HepG2 (cell line): ENCODE data around the gene NEMF. TPM values are rescaled to one million over a fixed set of nuclear protein-coding genes. Genes with fewer than 3 reads are reported as not detected.

Experiments
- ADNP ChIP-seq: sonication (generic); formaldehyde crosslinking; IDR thresholded peaks from 2 replicates; pipeline ENCODE4 v1.4.0; 2020; ENCODE audit warnings: missing genetic modification reagents
- ATF1 ChIP-seq: IDR thresholded peaks from 2 replicates; pipeline ENCODE4 v1.6.1; 2016; ENCODE audit warnings: mild to moderate bottlenecking, control low read depth
- CBFB ChIP-seq: sonication (generic); formaldehyde crosslinking; IDR thresholded peaks from 2 replicates; pipeline ENCODE4 v1.4.0; 2020; ENCODE audit warnings: missing genetic modification reagents
- EED ChIP-seq: sonication (generic); formaldehyde crosslinking; IDR thresholded peaks from 2 replicates; pipeline ENCODE4 v1.5.0; 2020; ENCODE audit warnings: mild to moderate bottlenecking, missing genetic modification reagents
- GABPA ChIP-seq, 2 experiments: IDR thresholded peaks; 2 replicates each; pipeline ENCODE4 v1.6.1; 2011 to 2016; ENCODE audit warnings: low read depth in 2 of 2, low read length in 1 of 2, missing biosample characterization in 1 of 2, missing genetic modification characterization in 1 of 2
- PRMT3 ChIP-seq: sonication (generic); formaldehyde crosslinking; IDR thresholded peaks from 2 replicates; pipeline ENCODE4 v1.8.1; 2022; ENCODE audit warnings: low read depth, mild to moderate bottlenecking, moderate library complexity, missing genetic modification reagents, borderline replicate concordance
- SOX6 ChIP-seq, 2 experiments: fragments of 450-650 bp in 1 of 2; sonication (generic) in 1 of 2; formaldehyde crosslinking in 1 of 2; IDR thresholded peaks; 2 replicates each; pipeline versions ENCODE4 v1.4.0 to v1.6.1; 2017 to 2020; ENCODE audit warnings: antibody characterized with exemption in 1 of 2, mild to moderate bottlenecking in 1 of 2, missing genetic modification reagents in 1 of 2
- SPEN ChIP-seq: sonication (generic); formaldehyde crosslinking; IDR thresholded peaks from 2 replicates; pipeline ENCODE4 v1.5.1; 2020; ENCODE audit warnings: low read depth, mild to moderate bottlenecking, missing genetic modification reagents
- TAF1 ChIP-seq: sonication (generic); formaldehyde crosslinking; IDR thresholded peaks from 2 replicates; pipeline ENCODE4 v1.4.0; 2020; ENCODE audit warnings: missing genetic modification reagents
- THRA ChIP-seq: sonication (generic); formaldehyde crosslinking; IDR thresholded peaks from 2 replicates; pipeline ENCODE4 v1.4.0; 2020; ENCODE audit warnings: missing genetic modification reagents, borderline replicate concordance
- YY1 ChIP-seq: IDR thresholded peaks from 2 replicates; pipeline ENCODE4 v1.6.1; 2011; ENCODE audit warnings: low read length, low read depth, moderate library complexity, mild to moderate bottlenecking; ENCODE audit not compliant: insufficient read depth, insufficient replicate concordance
- ZC3H4 ChIP-seq: sonication (generic); formaldehyde crosslinking; IDR thresholded peaks from 2 replicates; pipeline ENCODE4 v1.4.0; 2020; ENCODE audit warnings: missing genetic modification reagents, borderline replicate concordance
- ZMYM4 ChIP-seq: sonication (generic); formaldehyde crosslinking; IDR thresholded peaks from 2 replicates; pipeline ENCODE4 v1.8.1; 2023; ENCODE audit warnings: mild to moderate bottlenecking, missing genetic modification reagents
- ZNF543 ChIP-seq: sonication (generic); formaldehyde crosslinking; IDR thresholded peaks from 2 replicates; pipeline ENCODE4 v1.4.0; 2020; ENCODE audit warnings: mild to moderate bottlenecking, missing genetic modification reagents
- ZNF556 ChIP-seq: sonication (generic); formaldehyde crosslinking; IDR thresholded peaks from 2 replicates; pipeline ENCODE4 v1.4.0; 2020; ENCODE audit warnings: mild to moderate bottlenecking, missing genetic modification reagents, borderline replicate concordance
- ZUFSP ChIP-seq: sonication (generic); formaldehyde crosslinking; IDR thresholded peaks from 2 replicates; pipeline ENCODE4 v1.9.0; 2021; ENCODE audit warnings: missing genetic modification reagents, mild to moderate bottlenecking, borderline replicate concordance
- polyA plus RNA-seq, 8 experiments: library from polyadenylated mRNA; depleted of rRNA in 3 of 8; stranded (reverse) in 7 of 8; unstranded in 1 of 8; fragments of >200 nt; fragmentation: Illumina TruSeq in 4 of 8; extraction: Trizol in 4 of 8; gene quantifications; 2 replicates each; pipeline versions ENCODE4 v1.2.1 to v1.2.3, GENCODE V29; 2011 to 2016; ENCODE audit warnings: low read depth in 4 of 8, missing spikeins in 1 of 8, mixed read lengths in 1 of 8; ENCODE audit not compliant: insufficient read depth in 1 of 8
- total RNA-seq, 5 experiments: library from RNA; depleted of rRNA; stranded (reverse); fragments of >200 nt; fragmentation: Illumina TruSeq; extraction: Trizol; gene quantifications; 2 replicates each; pipeline ENCODE4 v1.2.3, GENCODE V29; 2016; ENCODE audit warnings: low read depth in 1 of 5
- TF ChIP-seq, protein P1 (sequence below): sonication (generic); formaldehyde crosslinking; IDR thresholded peaks from 2 replicates; pipeline ENCODE4 v1.8.0; 2022; ENCODE audit warnings: mild to moderate bottlenecking, missing genetic modification reagents; ENCODE audit not compliant: insufficient replicate concordance
- TF ChIP-seq, protein P2 (sequence below): sonication (generic); formaldehyde crosslinking; IDR thresholded peaks from 2 replicates; pipeline ENCODE4 v1.8.1; 2023; ENCODE audit warnings: mild to moderate bottlenecking, missing genetic modification reagents, borderline replicate concordance
- TF ChIP-seq, protein P3 (sequence below): sonication (generic); formaldehyde crosslinking; IDR thresholded peaks from 2 replicates; pipeline ENCODE4 v1.4.0; 2020; ENCODE audit warnings: missing genetic modification reagents

Gene NEMF
- total and polyA plus RNA-seq, 2 of the 13 experiments (the other 11 are each of a cell fraction or from before 2014, with no cell fraction given), result 21.3 to 57.9 TPM

- TF ChIP-seq, protein P1, sequence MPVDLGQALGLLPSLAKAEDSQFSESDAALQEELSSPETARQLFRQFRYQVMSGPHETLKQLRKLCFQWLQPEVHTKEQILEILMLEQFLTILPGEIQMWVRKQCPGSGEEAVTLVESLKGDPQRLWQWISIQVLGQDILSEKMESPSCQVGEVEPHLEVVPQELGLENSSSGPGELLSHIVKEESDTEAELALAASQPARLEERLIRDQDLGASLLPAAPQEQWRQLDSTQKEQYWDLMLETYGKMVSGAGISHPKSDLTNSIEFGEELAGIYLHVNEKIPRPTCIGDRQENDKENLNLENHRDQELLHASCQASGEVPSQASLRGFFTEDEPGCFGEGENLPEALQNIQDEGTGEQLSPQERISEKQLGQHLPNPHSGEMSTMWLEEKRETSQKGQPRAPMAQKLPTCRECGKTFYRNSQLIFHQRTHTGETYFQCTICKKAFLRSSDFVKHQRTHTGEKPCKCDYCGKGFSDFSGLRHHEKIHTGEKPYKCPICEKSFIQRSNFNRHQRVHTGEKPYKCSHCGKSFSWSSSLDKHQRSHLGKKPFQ, result peak; percentile 22
- TF ChIP-seq SPEN (0 out of 2 replicates have a peak, but pooled peaks have one; percentile 14), CBFB (CRISPR knock-in tag) (no peak), EED (CRISPR knock-in tag) (no peak), TAF1 (CRISPR knock-in tag) (peak; percentile 56; the same call in 1 of the 2 replicates), SOX6 (IDR thresholded peaks at IDR 0.05) (no peak), SOX6 (CRISPR knock-in tag; IDR thresholded peaks at IDR 0.05) (peak; percentile 6; the same call in 1 of the 2 replicates), GABPA (IDR thresholded peaks at IDR 0.05; ENCODE audit: low read depth, low read length) (no peak), GABPA (CRISPR knock-in tag; IDR thresholded peaks at IDR 0.05; ENCODE audit: low read depth) (no peak; the same call in 1 of the 2 replicates), ADNP (CRISPR knock-in tag) (peak; percentile 82), ZNF556 (peak; percentile 48; the same call in 1 of the 2 replicates), ZMYM4 (peak; percentile 11; the same call in 1 of the 2 replicates), THRA (CRISPR knock-in tag) (0 out of 2 replicates have a peak, but pooled peaks have one; percentile 37), PRMT3 (0 out of 2 replicates have a peak, but pooled peaks have one; percentile 22), ZUFSP (CRISPR knock-in tag) (no peak), YY1 (peak; percentile 94), ZC3H4 (no peak), ZNF543 (peak; percentile 95), ATF1 (peak; percentile 69)
- TF ChIP-seq, protein P2, sequence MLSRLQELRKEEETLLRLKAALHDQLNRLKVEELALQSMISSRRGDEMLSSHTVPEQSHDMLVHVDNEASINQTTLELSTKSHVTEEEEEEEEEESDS (CRISPR knock-in tag), result peak; percentile 44; the same call in 1 of the 2 replicates
- TF ChIP-seq, protein P3, sequence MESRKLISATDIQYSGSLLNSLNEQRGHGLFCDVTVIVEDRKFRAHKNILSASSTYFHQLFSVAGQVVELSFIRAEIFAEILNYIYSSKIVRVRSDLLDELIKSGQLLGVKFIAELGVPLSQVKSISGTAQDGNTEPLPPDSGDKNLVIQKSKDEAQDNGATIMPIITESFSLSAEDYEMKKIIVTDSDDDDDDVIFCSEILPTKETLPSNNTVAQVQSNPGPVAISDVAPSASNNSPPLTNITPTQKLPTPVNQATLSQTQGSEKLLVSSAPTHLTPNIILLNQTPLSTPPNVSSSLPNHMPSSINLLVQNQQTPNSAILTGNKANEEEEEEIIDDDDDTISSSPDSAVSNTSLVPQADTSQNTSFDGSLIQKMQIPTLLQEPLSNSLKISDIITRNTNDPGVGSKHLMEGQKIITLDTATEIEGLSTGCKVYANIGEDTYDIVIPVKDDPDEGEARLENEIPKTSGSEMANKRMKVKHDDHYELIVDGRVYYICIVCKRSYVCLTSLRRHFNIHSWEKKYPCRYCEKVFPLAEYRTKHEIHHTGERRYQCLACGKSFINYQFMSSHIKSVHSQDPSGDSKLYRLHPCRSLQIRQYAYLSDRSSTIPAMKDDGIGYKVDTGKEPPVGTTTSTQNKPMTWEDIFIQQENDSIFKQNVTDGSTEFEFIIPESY, result peak; percentile 98
These were observed 9.6 kb upstream of the NEMF start (continued) for GRCh38 chr14:49862089-49862673.
